ENCODE measurements around the gene VAV1.

GRCh38 chr19:6733338-6734095, 39.0 kb upstream of the VAV1 start:
- no peak for TF ChIP-seq CTCF (IDR thresholded peaks at IDR 0.05)
- TF ChIP-seq POLR2A (IDR thresholded peaks at IDR 0.05): no peak

Data from ovary (tissue), 3 donors.